Stimulated activated naive B cell treated with anti-CD40 and anti-IgM and Interleukin-4, amounts not matched to agents 10 μg/mL and 1 μg/mL and 100 μg/mL, for 72 hours (primary cell): ENCODE results near the gene USP5.

ENCODE experiments used
- ATAC-seq, 2 donors: fragments of 150-1000 bp; cut with Tn5 transposase; replicated peaks; 2 replicates each; pipeline ENCODE4 v1.10.0; 2021; ENCODE audit warnings: moderate library complexity in 1 of 2
- DNase-seq: peaks from one replicate; pipeline ENCODE4 v3.0.0; 2021
- H3K27ac Mint-ChIP-seq: one replicate; pipeline ENCODE4 v1.8.0; 2022; ENCODE audit warnings: mild to moderate bottlenecking, mixed read lengths
- H3K27me3 Mint-ChIP-seq, 2 donors: one replicate each; pipeline ENCODE4 v1.8.0; 2022; ENCODE audit warnings: mixed read lengths in 2 of 2
- H3K36me3 Mint-ChIP-seq, 2 donors: one replicate each; pipeline ENCODE4 v1.8.0; 2022; ENCODE audit warnings: mixed read lengths in 2 of 2, mild to moderate bottlenecking in 1 of 2
- H3K4me1 Mint-ChIP-seq, 2 donors: one replicate each; pipeline ENCODE4 v1.8.0; 2022; ENCODE audit warnings: mixed read lengths in 2 of 2, mild to moderate bottlenecking in 1 of 2
- H3K4me3 Mint-ChIP-seq, 2 donors: one replicate each; pipeline ENCODE4 v1.8.0; 2022; ENCODE audit warnings: mild to moderate bottlenecking in 2 of 2, mixed read lengths in 2 of 2, moderate library complexity in 1 of 2
- H3K9me3 Mint-ChIP-seq, 2 donors: one replicate each; pipeline ENCODE4 v1.8.0; 2022; ENCODE audit warnings: mixed read lengths in 2 of 2, mild to moderate bottlenecking in 1 of 2

Gene USP5

DNA sequence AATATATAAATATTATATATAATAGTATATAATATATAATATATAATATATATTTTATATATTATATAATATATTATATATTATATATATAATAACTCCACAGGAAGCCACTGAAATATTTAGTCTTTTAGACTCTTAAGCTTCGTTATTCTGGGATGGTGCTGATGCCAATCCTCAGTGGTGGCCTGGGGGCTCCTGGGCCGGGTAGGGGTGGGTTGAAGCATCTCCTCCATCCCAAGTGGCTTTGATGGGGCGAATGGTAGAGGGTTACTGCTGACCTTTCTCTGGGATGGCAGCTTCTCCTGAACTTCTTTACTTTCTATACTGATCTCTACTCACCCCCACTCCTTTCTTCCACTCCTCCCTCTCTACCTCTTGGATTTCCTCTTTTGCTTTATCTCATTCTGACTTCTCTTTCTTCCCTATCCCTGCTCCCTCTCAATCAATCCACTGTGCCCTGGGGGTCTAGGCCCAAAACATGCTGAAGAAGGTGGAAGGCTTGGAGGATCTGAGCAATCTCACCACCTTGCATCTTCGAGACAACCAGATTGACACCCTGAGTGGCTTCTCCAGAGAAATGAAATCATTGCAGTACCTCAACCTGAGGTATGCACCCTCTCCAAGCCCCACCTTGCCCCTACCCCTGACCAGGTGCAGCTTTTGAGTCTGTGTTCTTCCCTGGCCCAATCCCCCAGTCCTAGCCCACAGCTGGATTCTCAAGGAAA, 57.6 kb downstream of the USP5 start:
- peaks cover 0 to 8% of the 10 kb centered on the region in 2 donors for H3K4me1 Mint-ChIP-seq
- no peak overlapping the region for H3K4me3 Mint-ChIP-seq
- DNase-seq (no peak), ATAC-seq (no peak)
- H3K9me3 Mint-ChIP-seq: no peaks in the 10 kb centered on the region
- no peak overlapping the region for H3K27ac Mint-ChIP-seq
- no peaks in the 10 kb centered on the region for H3K36me3 Mint-ChIP-seq
- H3K27me3 Mint-ChIP-seq: peaks cover 7 to 10% of the 10 kb centered on the region in 2 donors

DNA sequence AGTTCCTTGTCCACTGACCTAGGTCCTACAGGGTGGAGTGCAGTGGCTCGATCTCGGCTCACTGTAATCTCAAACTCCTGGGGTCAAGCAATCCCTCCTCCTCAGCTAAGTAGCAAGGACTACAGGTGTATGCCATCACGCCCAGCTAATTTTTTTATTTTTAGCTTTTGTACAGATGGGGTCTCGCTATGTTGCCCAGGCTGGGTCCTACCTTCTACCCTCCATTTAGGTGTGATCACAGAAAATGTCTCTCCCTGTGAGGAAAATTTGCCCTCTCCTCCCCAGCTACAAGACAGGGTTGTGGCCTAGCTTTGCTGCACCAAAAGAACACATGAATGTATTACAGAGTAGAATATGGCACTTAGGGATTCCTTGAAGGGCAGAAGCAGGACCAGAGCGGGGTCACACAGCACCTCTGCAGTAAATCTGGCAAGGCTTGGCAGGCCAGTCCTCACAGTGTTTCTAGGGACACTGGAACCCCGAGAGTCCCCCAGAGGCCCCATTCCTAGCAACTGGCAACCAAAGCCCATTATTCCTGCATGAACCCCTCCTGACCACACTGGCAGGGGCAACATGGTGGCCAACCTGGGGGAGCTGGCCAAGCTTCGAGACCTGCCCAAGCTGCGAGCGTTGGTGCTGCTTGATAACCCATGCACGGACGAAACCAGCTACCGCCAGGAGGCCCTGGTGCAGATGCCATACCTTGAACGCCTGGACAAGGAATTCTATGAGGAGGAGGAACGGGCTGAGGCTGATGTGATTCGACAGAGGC, 60.4 kb downstream of the USP5 start:
- DNase-seq (no peak), ATAC-seq (no peak)
- Mint-ChIP-seq H3K4me3 (peak overlapping the region in 1 of 2 donors; percentile 68), H3K27me3 (peaks cover 7 to 10% of the 10 kb centered on the region in 2 donors), H3K27ac (no peak overlapping the region), H3K36me3 (peaks cover 4 to 8% of the 10 kb centered on the region in 2 donors), H3K9me3 (no peaks in the 10 kb centered on the region), H3K4me1 (peaks cover 13 to 18% of the 10 kb centered on the region in 2 donors)

DNA sequence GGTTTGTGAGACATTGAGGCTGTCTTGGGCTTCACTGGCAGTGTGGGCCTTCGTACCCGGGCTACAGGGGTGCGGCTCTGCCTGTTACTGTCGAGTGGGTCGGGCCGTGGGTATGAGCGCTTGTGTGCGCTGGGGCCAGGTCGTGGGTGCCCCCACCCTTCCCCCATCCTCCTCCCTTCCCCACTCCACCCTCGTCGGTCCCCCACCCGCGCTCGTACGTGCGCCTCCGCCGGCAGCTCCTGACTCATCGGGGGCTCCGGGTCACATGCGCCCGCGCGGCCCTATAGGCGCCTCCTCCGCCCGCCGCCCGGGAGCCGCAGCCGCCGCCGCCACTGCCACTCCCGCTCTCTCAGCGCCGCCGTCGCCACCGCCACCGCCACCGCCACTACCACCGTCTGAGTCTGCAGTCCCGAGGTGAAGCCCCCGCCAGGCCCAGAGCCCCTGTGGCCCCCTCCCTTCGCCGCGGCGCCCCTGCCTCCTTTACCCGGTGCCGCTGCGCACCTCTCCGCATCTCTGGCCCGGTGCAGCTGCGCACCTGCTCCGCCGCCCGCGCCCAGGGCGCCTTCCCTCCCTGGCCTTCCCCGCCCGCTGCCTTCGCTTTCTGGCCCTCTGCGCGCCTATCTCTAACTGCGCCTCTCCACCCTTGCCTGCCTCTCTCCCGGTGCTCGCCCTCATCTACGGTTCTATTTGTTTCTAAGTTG, 62.4 kb downstream of the USP5 start, which contains the start of gene ENO2:
Gene ENO2, plus strand, starts transcription at position 335 of the 701 bp plus-strand sequence. CDS start 1,253 bp downstream, outside the sequence.
- peak; percentile 51 for DNase-seq
- H3K4me3 Mint-ChIP-seq: peak within 1 kb of the TSS; percentile 91 to 92
- peaks cover 7 to 10% of the 10 kb centered on the region in 2 donors for H3K27me3 Mint-ChIP-seq
- H3K36me3 Mint-ChIP-seq: peaks cover 4 to 14% of the 10 kb centered on the region in 2 donors
- peak; percentile 88 for ATAC-seq
- H3K27ac Mint-ChIP-seq: peak within 1 kb of the TSS; percentile 93
- H3K9me3 Mint-ChIP-seq: no peaks in the 10 kb centered on the region
- peaks cover 15 to 20% of the 10 kb centered on the region in 2 donors for H3K4me1 Mint-ChIP-seq

DNA sequence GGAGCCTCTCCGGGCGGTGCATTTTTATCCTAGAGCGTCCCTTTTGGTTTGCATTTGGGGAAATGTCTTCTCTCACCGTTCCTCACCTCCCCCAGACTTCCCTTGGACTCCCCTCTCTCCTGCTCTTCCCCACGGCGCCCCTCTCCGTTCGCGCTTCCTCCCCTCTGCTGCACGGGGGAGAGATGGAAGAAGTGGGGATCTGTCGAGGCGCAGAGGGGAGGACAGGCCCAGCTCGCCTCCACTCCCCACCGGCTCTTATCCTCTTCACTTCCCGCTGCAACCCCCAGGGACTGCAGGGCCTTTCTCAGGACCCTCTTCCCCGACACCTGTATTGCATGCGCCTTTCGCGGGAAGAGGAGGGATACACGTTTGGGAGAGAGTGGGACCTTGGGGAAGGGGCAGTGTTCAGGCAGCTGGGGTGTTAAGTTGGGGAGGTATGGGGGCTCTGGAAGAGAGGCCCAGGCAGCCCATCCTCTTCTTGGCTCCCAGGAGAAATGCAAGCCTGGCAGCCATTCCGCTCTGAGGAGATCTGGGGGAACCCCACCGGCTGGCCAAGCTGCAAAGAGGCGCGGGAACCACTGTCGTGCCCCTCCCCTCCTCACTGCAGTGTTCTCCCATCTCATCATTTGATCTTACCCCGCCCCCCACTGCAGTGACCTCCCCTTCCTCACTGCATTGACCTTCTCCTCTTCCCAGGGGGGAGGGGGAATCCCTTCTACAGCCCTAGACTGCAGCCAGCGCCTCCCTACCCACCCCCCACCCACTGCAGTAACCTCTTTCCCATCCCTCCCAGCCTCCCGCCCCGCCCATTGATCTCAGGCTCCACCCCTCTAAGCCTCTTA, 63.2 kb downstream of the USP5 start:
- ATAC-seq: peak; percentile 12 to 23
- DNase-seq: no peak
- Mint-ChIP-seq H3K27ac (peak overlapping the region; percentile 93), H3K27me3 (peaks cover 7 to 10% of the 10 kb centered on the region in 2 donors), H3K4me3 (peak overlapping the region; percentile 91 to 92), H3K36me3 (peaks cover 9 to 21% of the 10 kb centered on the region in 2 donors), H3K9me3 (no peaks in the 10 kb centered on the region), H3K4me1 (peaks cover 21 to 27% of the 10 kb centered on the region in 2 donors)

DNA sequence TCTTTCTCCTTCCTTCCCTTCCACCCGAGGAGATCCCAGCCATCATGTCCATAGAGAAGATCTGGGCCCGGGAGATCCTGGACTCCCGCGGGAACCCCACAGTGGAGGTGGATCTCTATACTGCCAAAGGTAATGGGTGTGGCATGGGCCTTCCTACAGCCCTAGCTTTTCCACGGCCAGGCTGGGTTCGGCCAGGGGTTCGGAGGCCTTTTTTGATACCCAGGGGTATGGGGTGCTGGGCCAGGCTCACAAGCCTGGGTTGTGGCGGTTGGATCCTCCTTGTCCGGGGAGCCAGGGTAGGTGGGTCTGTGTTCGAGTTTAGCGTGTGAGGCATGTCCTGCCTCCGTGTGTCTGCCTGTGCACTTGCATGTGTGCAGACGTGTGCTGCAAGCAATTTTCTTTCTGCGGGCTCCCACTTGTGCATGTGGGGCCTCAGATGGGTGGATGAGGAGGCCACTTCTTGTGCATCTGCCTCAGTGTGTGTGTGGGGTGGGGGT, 63.9 kb downstream of the USP5 start:
- H3K36me3 Mint-ChIP-seq: peaks cover 9 to 22% of the 10 kb centered on the region in 2 donors
- no peaks in the 10 kb centered on the region for H3K9me3 Mint-ChIP-seq
- DNase-seq: no peak
- H3K4me1 Mint-ChIP-seq: peaks cover 21 to 27% of the 10 kb centered on the region in 2 donors
- H3K27me3 Mint-ChIP-seq: peaks cover 7 to 10% of the 10 kb centered on the region in 2 donors
- peak overlapping the region; percentile 0 for H3K27ac Mint-ChIP-seq
- ATAC-seq: no peak
- peak overlapping the region; percentile 91 to 92 for H3K4me3 Mint-ChIP-seq
